ENCODE measurements around the gene FCER1A. TPM values are rescaled to one million over a fixed set of nuclear protein-coding genes. Genes with fewer than 3 reads are reported as not detected.

Gene FCER1A
- total RNA-seq, 1 donor, result not detected

- Histone ChIP-seq H3K4me3 (ENCODE audit: insufficient read depth, low read length) (no peak overlapping the region), H3K4me1 (ENCODE audit: insufficient read depth, low read length) (no peaks in the 10 kb centered on the region), H3K36me3 (ENCODE audit: insufficient read depth, low read length) (no peaks in the 10 kb centered on the region), H3K27me3 (ENCODE audit: insufficient read depth, low read length) (no peaks in the 10 kb centered on the region), H3K4me2 (ENCODE audit: insufficient read depth, low read length) (no peak overlapping the region), H3K9me3 (ENCODE audit: low read depth, low read length) (no peaks in the 10 kb centered on the region), H2AFZ (ENCODE audit: low read length) (no peak overlapping the region), H4K20me1 (ENCODE audit: insufficient read depth, low read length) (no peaks in the 10 kb centered on the region), H3K79me2 (ENCODE audit: insufficient read depth, low read length) (no peaks in the 10 kb centered on the region), H3K27ac (ENCODE audit: low read depth, low read length) (no peak overlapping the region)
- TF ChIP-seq CTCF (IDR thresholded peaks at IDR 0.05; ENCODE audit: extremely low read depth, low read depth, low read length), result no peak
- no peak for DNase-seq (ENCODE audit: insufficient read length, low spot score, missing footprints)
Observed at GRCh38 chr1:159274631-159275030, 27.5 kb upstream of the FCER1A start.

- Histone ChIP-seq H4K20me1 (ENCODE audit: insufficient read depth, low read length) (no peaks in the 10 kb centered on the region), H3K79me2 (ENCODE audit: insufficient read depth, low read length) (no peaks in the 10 kb centered on the region), H3K36me3 (ENCODE audit: insufficient read depth, low read length) (no peaks in the 10 kb centered on the region), H3K4me1 (ENCODE audit: insufficient read depth, low read length) (no peaks in the 10 kb centered on the region), H3K4me3 (ENCODE audit: insufficient read depth, low read length) (no peak overlapping the region), H3K4me2 (ENCODE audit: insufficient read depth, low read length) (no peak overlapping the region), H2AFZ (ENCODE audit: low read length) (no peak overlapping the region), H3K27ac (ENCODE audit: low read depth, low read length) (no peak overlapping the region), H3K9me3 (ENCODE audit: low read depth, low read length) (no peaks in the 10 kb centered on the region), H3K27me3 (ENCODE audit: insufficient read depth, low read length) (no peaks in the 10 kb centered on the region)
- TF ChIP-seq CTCF (IDR thresholded peaks at IDR 0.05; ENCODE audit: extremely low read depth, low read depth, low read length), result no peak
- no peak for DNase-seq (ENCODE audit: insufficient read length, low spot score, missing footprints)
Observed at GRCh38 chr1:159275891-159276290, 26.2 kb upstream of the FCER1A start.

GRCh38 chr1:159279773-159280172, 22.4 kb upstream of the FCER1A start:
- no peaks in the 10 kb centered on the region for H3K9me3 ChIP-seq (ENCODE audit: low read depth, low read length)
- no peak overlapping the region for H3K4me2 ChIP-seq (ENCODE audit: insufficient read depth, low read length)
- no peaks in the 10 kb centered on the region for H4K20me1 ChIP-seq (ENCODE audit: insufficient read depth, low read length)
- H3K27ac ChIP-seq (ENCODE audit: low read depth, low read length), result no peak overlapping the region
- no peak overlapping the region for H2AFZ ChIP-seq (ENCODE audit: low read length)
- TF ChIP-seq CTCF (IDR thresholded peaks at IDR 0.05; ENCODE audit: extremely low read depth, low read depth, low read length), result no peak
- H3K36me3 ChIP-seq (ENCODE audit: insufficient read depth, low read length), result no peaks in the 10 kb centered on the region
- DNase-seq (ENCODE audit: insufficient read length, low spot score, missing footprints), result peak; percentile 48
- no peaks in the 10 kb centered on the region for H3K27me3 ChIP-seq (ENCODE audit: insufficient read depth, low read length)
- no peaks in the 10 kb centered on the region for H3K79me2 ChIP-seq (ENCODE audit: insufficient read depth, low read length)
- H3K4me1 ChIP-seq (ENCODE audit: insufficient read depth, low read length), result no peaks in the 10 kb centered on the region
- H3K4me3 ChIP-seq (ENCODE audit: insufficient read depth, low read length), result no peak overlapping the region

GRCh38 chr1:159282118-159282517, 20.0 kb upstream of the FCER1A start:
- H3K4me1 ChIP-seq (ENCODE audit: insufficient read depth, low read length), result no peaks in the 10 kb centered on the region
- H3K4me3 ChIP-seq (ENCODE audit: insufficient read depth, low read length), result no peak overlapping the region
- H3K36me3 ChIP-seq (ENCODE audit: insufficient read depth, low read length), result no peaks in the 10 kb centered on the region
- no peaks in the 10 kb centered on the region for H3K27me3 ChIP-seq (ENCODE audit: insufficient read depth, low read length)
- H4K20me1 ChIP-seq (ENCODE audit: insufficient read depth, low read length), result no peaks in the 10 kb centered on the region
- no peak overlapping the region for H3K4me2 ChIP-seq (ENCODE audit: insufficient read depth, low read length)
- DNase-seq (ENCODE audit: insufficient read length, low spot score, missing footprints), result no peak
- no peak overlapping the region for H3K27ac ChIP-seq (ENCODE audit: low read depth, low read length)
- TF ChIP-seq CTCF (IDR thresholded peaks at IDR 0.05; ENCODE audit: extremely low read depth, low read depth, low read length), result no peak
- no peak overlapping the region for H2AFZ ChIP-seq (ENCODE audit: low read length)
- H3K79me2 ChIP-seq (ENCODE audit: insufficient read depth, low read length), result no peaks in the 10 kb centered on the region
- H3K9me3 ChIP-seq (ENCODE audit: low read depth, low read length), result no peaks in the 10 kb centered on the region

All from osteoblast (primary cell).